Neural progenitor cell (in vitro differentiated cells): Measurements from ENCODE around the gene ST3GAL6. TPM values are rescaled to one million over a fixed set of nuclear protein-coding genes. Genes with fewer than 3 reads are reported as not detected.

Source experiments
- DNase-seq: peaks from one replicate; pipeline ENCODE4 v3.0.0-alpha.2; 2016; ENCODE audit warnings: low spot score
- H2AFZ ChIP-seq: fragments of 200-600 bp; sonication (generic); replicated peaks from 2 replicates; pipeline ENCODE4 v1.6.1; 2016; ENCODE audit warnings: antibody characterized with exemption
- H3F3A ChIP-seq: fragments of 200-600 bp; sonication (generic); 2 replicates; pipeline ENCODE4 v1.6.1; 2016; ENCODE audit warnings: antibody characterized with exemption, low read depth
- H3K27ac ChIP-seq: fragments of 200-600 bp; sonication (generic); 2 replicates; pipeline ENCODE4 v1.5.1; 2016; ENCODE audit warnings: mild to moderate bottlenecking
- H3K27me3 ChIP-seq: fragments of 200-600 bp; sonication (generic); 2 replicates; pipeline ENCODE4 v1.6.1; 2016; ENCODE audit warnings: mild to moderate bottlenecking, moderate library complexity
- H3K36me3 ChIP-seq: fragments of 200-600 bp; sonication (generic); 2 replicates; pipeline ENCODE4 v1.5.1; 2016
- H3K4me1 ChIP-seq: fragments of 200-600 bp; sonication (generic); 2 replicates; pipeline ENCODE4 v1.6.1; 2016; ENCODE audit warnings: mixed run types
- H3K4me2 ChIP-seq: fragments of 200-600 bp; sonication (generic); 2 replicates; pipeline ENCODE4 v1.6.1; 2016
- H3K4me3 ChIP-seq: fragments of 200-600 bp; sonication (generic); 2 replicates; pipeline ENCODE4 v1.5.1; 2016
- H3K79me2 ChIP-seq: fragments of 200-600 bp; sonication (generic); 2 replicates; pipeline ENCODE4 v1.6.1; 2016; ENCODE audit warnings: low read depth
- H3K9ac ChIP-seq: fragments of 200-600 bp; sonication (generic); 2 replicates; pipeline ENCODE4 v1.6.1; 2016
- H3K9me3 ChIP-seq: fragments of 200-600 bp; sonication (generic); 2 replicates; pipeline ENCODE4 v1.5.1; 2016; ENCODE audit warnings: low read depth
- H4K20me1 ChIP-seq: fragments of 200-600 bp; sonication (generic); 2 replicates; pipeline ENCODE4 v1.6.1; 2016; ENCODE audit warnings: low read depth
- H3K27ac Mint-ChIP-seq: 3 replicates; pipeline ENCODE4 v1.8.0; 2021; ENCODE audit warnings: mixed read lengths
- H3K27me3 Mint-ChIP-seq: 2 replicates; pipeline ENCODE4 v1.8.0; 2022; ENCODE audit warnings: low read depth, mild to moderate bottlenecking, inconsistent platforms, moderate library complexity, mixed read lengths; ENCODE audit not compliant: insufficient read depth
- H3K36me3 Mint-ChIP-seq: 3 replicates; pipeline ENCODE4 v1.8.0; 2021; ENCODE audit warnings: mixed read lengths
- H3K4me1 Mint-ChIP-seq: 3 replicates; pipeline ENCODE4 v1.8.0; 2021; ENCODE audit warnings: mixed read lengths
- H3K4me3 Mint-ChIP-seq: 3 replicates; pipeline ENCODE4 v1.8.0; 2021; ENCODE audit warnings: mild to moderate bottlenecking, moderate library complexity, mixed read lengths
- H3K9me3 Mint-ChIP-seq: 3 replicates; pipeline ENCODE4 v1.8.0; 2020; ENCODE audit warnings: mixed read lengths
- EZH2 ChIP-seq: fragments of 200-600 bp; sonication (generic); IDR thresholded peaks from 2 replicates; pipeline ENCODE4 v1.6.1; 2017; ENCODE audit warnings: antibody characterized with exemption, mild to moderate bottlenecking, moderate library complexity
- EZH2phosphoT487 ChIP-seq: fragments of 200-600 bp; sonication (generic); IDR thresholded peaks from 2 replicates; pipeline ENCODE4 v1.6.1; 2017; ENCODE audit warnings: antibody characterized with exemption
- total RNA-seq: library from RNA; depleted of rRNA; stranded (reverse); fragments of >200 nt; gene quantifications from 2 replicates; pipeline ENCODE4 v1.2.3, GENCODE V29; 2015; ENCODE audit warnings: low replicate concordance
- TF ChIP-seq, protein P1 (sequence below): fragments of 200-600 bp; sonication (generic); IDR thresholded peaks from 2 replicates; pipeline ENCODE4 v1.5.1; 2017; ENCODE audit warnings: antibody characterized with exemption, mild to moderate bottlenecking

The ST3GAL6 gene
- total RNA-seq, 1 donor from 2014 or later = 18.6 TPM

DNA sequence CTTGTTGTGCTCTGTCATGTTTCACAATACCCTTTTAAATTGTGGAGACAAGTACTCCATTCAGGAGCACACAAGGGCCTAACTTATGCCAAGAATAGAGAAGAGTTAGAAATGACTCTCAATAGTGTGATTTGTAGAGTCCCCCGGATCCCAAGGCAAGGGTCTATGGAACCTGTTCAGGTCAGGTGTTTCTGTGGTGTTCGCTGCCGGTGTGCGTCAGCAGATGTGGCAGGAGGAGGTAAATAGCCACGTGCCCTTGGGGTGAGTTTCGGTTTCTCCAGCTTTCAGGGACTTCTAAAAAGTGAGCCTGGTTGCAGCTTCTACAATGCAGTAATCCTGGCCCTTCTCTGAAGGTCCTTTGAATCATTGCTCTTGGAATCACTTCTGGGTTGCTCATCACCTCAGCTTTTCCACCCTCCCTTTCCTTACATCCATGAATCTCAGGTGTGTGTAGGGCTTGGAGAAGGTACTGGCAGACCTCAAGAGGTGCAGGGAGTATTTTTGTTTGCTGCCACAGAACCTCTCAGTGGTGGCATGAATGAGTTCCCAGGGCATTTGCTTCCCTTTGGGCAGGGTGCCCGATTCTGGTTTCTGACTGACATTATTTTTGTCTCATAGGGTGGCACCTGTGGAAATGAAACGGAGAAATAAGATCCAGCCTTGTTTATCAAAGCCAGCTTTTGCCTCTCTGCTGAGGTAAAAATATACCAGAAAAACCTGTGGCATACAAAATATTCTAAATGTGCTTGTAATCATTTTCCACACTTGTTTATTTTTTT, 7.3 kb downstream of the ST3GAL6 start:
- Histone ChIP-seq H3K27ac (no peak overlapping the region), H3K4me3 (no peak overlapping the region), H3K36me3 (no peaks in the 10 kb centered on the region), H3K79me2 (no peaks in the 10 kb centered on the region), H4K20me1 (no peaks in the 10 kb centered on the region), H3K9me3 (no peaks in the 10 kb centered on the region), H3K9ac (no peak overlapping the region), H3K4me1 (peaks cover 6% of the 10 kb centered on the region), H3F3A (no peaks in the 10 kb centered on the region), H2AFZ (no peak overlapping the region), H3K4me2 (no peak overlapping the region), H3K27me3 (no peaks in the 10 kb centered on the region)
- DNase-seq = no peak
- Mint-ChIP-seq H3K4me3 (no peak overlapping the region), H3K27ac (no peak overlapping the region), H3K36me3 (no peaks in the 10 kb centered on the region), H3K4me1 (no peaks in the 10 kb centered on the region), H3K27me3 (no peaks in the 10 kb centered on the region), H3K9me3 (no peaks in the 10 kb centered on the region)
- TF ChIP-seq, protein P1, sequence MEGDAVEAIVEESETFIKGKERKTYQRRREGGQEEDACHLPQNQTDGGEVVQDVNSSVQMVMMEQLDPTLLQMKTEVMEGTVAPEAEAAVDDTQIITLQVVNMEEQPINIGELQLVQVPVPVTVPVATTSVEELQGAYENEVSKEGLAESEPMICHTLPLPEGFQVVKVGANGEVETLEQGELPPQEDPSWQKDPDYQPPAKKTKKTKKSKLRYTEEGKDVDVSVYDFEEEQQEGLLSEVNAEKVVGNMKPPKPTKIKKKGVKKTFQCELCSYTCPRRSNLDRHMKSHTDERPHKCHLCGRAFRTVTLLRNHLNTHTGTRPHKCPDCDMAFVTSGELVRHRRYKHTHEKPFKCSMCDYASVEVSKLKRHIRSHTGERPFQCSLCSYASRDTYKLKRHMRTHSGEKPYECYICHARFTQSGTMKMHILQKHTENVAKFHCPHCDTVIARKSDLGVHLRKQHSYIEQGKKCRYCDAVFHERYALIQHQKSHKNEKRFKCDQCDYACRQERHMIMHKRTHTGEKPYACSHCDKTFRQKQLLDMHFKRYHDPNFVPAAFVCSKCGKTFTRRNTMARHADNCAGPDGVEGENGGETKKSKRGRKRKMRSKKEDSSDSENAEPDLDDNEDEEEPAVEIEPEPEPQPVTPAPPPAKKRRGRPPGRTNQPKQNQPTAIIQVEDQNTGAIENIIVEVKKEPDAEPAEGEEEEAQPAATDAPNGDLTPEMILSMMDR = no peak
- TF ChIP-seq EZH2 (no peak), EZH2phosphoT487 (no peak)

DNA sequence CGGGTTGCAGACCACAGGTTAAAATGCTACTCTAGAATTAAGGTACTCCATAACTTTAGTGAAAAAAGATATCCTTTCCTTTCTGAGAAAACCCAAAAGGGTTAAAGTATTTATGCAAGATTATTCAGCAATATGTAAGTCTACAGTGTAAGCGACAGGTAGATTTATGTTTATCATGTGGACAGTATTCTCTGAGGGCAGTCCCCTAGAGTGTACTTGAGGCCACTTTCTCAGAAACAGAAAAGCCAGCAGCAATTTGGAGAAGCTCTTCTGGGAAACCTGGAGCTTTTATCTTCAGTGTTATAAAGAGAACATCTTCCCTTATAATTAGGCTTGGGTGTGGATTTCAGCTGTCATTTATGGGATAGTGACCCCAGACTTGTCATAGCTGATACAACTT, 8.9 kb downstream of the ST3GAL6 start:
- H3K79me2 ChIP-seq = no peaks in the 10 kb centered on the region

DNA sequence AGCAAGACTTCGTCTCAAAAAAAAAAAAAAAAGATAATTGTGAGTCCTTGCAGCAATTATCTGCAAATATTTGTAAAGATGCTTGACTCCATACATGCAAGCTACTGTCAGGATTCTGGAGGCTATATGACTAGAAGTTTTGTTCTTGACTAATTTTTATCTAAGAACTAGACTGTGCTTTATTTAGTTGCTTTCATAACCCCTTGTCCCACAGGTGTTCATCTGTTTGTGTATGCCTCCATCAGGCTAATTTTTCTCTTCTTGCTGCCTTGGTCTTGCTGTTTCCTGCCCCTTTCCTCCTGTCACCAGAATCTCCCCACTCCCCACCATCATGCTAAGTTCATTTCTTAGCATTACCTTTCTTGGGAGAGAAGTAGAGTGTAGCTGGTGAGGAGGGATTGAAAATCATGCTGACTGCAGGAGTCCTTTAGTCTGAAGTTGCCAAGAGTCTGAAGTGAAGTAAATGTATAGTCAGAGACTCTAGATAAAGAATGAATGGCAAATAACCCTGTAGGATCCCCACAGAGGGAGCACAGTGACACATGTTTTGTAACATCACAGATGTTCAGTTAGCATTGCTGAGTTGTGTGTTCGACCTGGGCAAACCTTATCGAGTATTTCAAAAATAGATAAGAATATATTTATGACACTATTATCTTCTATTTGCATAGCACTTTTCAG, 12.5 kb downstream of the ST3GAL6 start:
- Histone ChIP-seq H3K4me1 (no peaks in the 10 kb centered on the region), H4K20me1 (no peaks in the 10 kb centered on the region), H3K79me2 (no peaks in the 10 kb centered on the region), H3K4me3 (no peak overlapping the region), H2AFZ (no peak overlapping the region), H3F3A (no peaks in the 10 kb centered on the region), H3K36me3 (no peaks in the 10 kb centered on the region), H3K4me2 (no peak overlapping the region), H3K9me3 (no peaks in the 10 kb centered on the region), H3K27me3 (no peaks in the 10 kb centered on the region), H3K9ac (no peak overlapping the region), H3K27ac (no peak overlapping the region)
- peaks cover 2% of the 10 kb centered on the region for H3K36me3 Mint-ChIP-seq
- peaks cover 2% of the 10 kb centered on the region for H3K4me1 Mint-ChIP-seq
- no peak for TF ChIP-seq EZH2
- no peak overlapping the region for H3K27ac Mint-ChIP-seq
- no peaks in the 10 kb centered on the region for H3K27me3 Mint-ChIP-seq
- no peak for DNase-seq
- H3K9me3 Mint-ChIP-seq = no peaks in the 10 kb centered on the region
- no peak overlapping the region for H3K4me3 Mint-ChIP-seq

More for the DNA sequence above, 8.9 kb downstream of the ST3GAL6 start:
- H3K27me3 ChIP-seq = no peaks in the 10 kb centered on the region
- H3K4me2 ChIP-seq = no peak overlapping the region
- Mint-ChIP-seq H3K36me3 (no peaks in the 10 kb centered on the region), H3K27ac (no peak overlapping the region), H3K4me3 (no peak overlapping the region), H3K9me3 (no peaks in the 10 kb centered on the region), H3K4me1 (peaks cover 2% of the 10 kb centered on the region), H3K27me3 (no peaks in the 10 kb centered on the region)
- H2AFZ ChIP-seq = no peak overlapping the region
- H3K4me3 ChIP-seq = no peak overlapping the region
- TF ChIP-seq, protein P1 = no peak
- TF ChIP-seq EZH2 (no peak), EZH2phosphoT487 (no peak)
- no peaks in the 10 kb centered on the region for H4K20me1 ChIP-seq
- no peak overlapping the region for H3K9ac ChIP-seq
- no peaks in the 10 kb centered on the region for H3F3A ChIP-seq
- H3K27ac ChIP-seq = no peak overlapping the region
- H3K9me3 ChIP-seq = no peaks in the 10 kb centered on the region
- no peak for DNase-seq
- H3K36me3 ChIP-seq = no peaks in the 10 kb centered on the region
- peaks cover 6% of the 10 kb centered on the region for H3K4me1 ChIP-seq

DNA sequence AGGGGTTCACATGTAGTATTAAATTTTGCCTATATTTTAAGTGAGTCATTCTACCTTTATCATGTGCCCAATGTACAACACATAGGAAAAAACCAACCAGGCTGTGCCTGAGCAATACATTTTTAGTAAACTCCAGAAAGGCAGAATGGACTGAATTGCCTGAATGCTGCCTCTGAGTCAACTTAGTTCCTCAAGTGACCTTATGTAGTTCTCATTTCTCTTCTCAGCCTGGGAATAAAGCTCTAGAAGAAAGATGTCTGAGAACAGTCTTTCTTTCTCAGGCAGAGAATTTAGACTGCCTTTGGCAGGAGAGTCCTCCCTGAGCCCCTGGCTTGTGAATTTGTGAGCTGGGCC, 13.0 kb downstream of the ST3GAL6 start:
- Histone ChIP-seq H3K27ac (no peak overlapping the region), H3K27me3 (no peaks in the 10 kb centered on the region), H3K4me2 (no peak overlapping the region), H2AFZ (no peak overlapping the region), H3K4me1 (no peaks in the 10 kb centered on the region), H3K36me3 (no peaks in the 10 kb centered on the region), H3F3A (no peaks in the 10 kb centered on the region), H3K4me3 (no peak overlapping the region), H3K79me2 (no peaks in the 10 kb centered on the region), H3K9ac (no peak overlapping the region), H3K9me3 (no peaks in the 10 kb centered on the region), H4K20me1 (no peaks in the 10 kb centered on the region)
- no peaks in the 10 kb centered on the region for H3K9me3 Mint-ChIP-seq
- H3K27me3 Mint-ChIP-seq = no peaks in the 10 kb centered on the region
- H3K4me1 Mint-ChIP-seq = peaks cover 2% of the 10 kb centered on the region
- DNase-seq = no peak
- H3K4me3 Mint-ChIP-seq = no peak overlapping the region
- no peak for TF ChIP-seq EZH2
- no peak for TF ChIP-seq EZH2phosphoT487
- TF ChIP-seq, protein P1 = no peak
- peaks cover 2% of the 10 kb centered on the region for H3K36me3 Mint-ChIP-seq
- no peak overlapping the region for H3K27ac Mint-ChIP-seq
